GM19239 (cell line): Measurements from ENCODE around the gene HLA-DRB1.
"Not testable (repeated sequence)": the region's sequence is repeated elsewhere in the genome, so short reads cannot be mapped to it uniquely, and the experiment has no call there.

ENCODE experiments used
- DNase-seq: peaks from one replicate; pipeline ENCODE4 v3.0.0; 2011; ENCODE audit warnings: low spot score; ENCODE audit not compliant: insufficient read length
- FAIRE-seq: peaks from 2 replicates; lab custom pipeline; 2011; peaks lifted over from hg19 to GRCh38; lab: Jason Lieb, UNC

Gene HLA-DRB1

GRCh38 chr6:32566957-32567356 is 22.7 kb downstream of the HLA-DRB1 start:
- DNase-seq (no peak), FAIRE-seq (no peak)

GRCh38 chr6:32565511-32565910 is 24.1 kb downstream of the HLA-DRB1 start:
- FAIRE-seq, result no peak
- DNase-seq, result no peak

- no peak for FAIRE-seq
- no peak for DNase-seq
These were observed 26.7 kb downstream of the HLA-DRB1 start for GRCh38 chr6:32562940-32563339.

- FAIRE-seq (no peak), DNase-seq (no peak)
These were observed 29.9 kb downstream of the HLA-DRB1 start for GRCh38 chr6:32559747-32560146.

GRCh38 chr6:32558426-32559057 is 31.1 kb downstream of the HLA-DRB1 start:
- FAIRE-seq (peak; percentile 31), DNase-seq (no peak)

GRCh38 chr6:32554116-32554965 is 35.3 kb downstream of the HLA-DRB1 start:
- FAIRE-seq, result no peak
- no peak for DNase-seq

GRCh38 chr6:32553037-32553742 is 36.5 kb downstream of the HLA-DRB1 start:
- FAIRE-seq (no peak), DNase-seq (no peak)

- FAIRE-seq (peak; percentile 66), DNase-seq (no peak)
These were observed 38.2 kb downstream of the HLA-DRB1 start for GRCh38 chr6:32551410-32551809.

- DNase-seq (no peak), FAIRE-seq (no peak)
These were observed 49.8 kb downstream of the HLA-DRB1 start for GRCh38 chr6:32539839-32540238.

GRCh38 chr6:32530431-32530793 is 59.2 kb downstream of the HLA-DRB1 start:
- not testable (repeated sequence) for DNase-seq
- peak; percentile 99 for FAIRE-seq

- DNase-seq (peak; percentile 0), FAIRE-seq (no peak)
These were observed 59.8 kb downstream of the HLA-DRB1 start, which contains the start of gene HLA-DRB5 for GRCh38 chr6:32529697-32530430. Gene HLA-DRB5, minus strand, starts transcription at chr6:32530287. Its CDS starts 63 bp downstream, at chr6:32530224.
